GM18870 (cell line): ENCODE data around the gene PDE9A.
"Not testable (repeated sequence)": the region's sequence is repeated elsewhere in the genome, so short reads cannot be mapped to it uniquely, and the experiment has no call there.

Experiments used
- ATAC-seq: cut with Tn5 transposase; IDR thresholded peaks from one replicate; pipeline ENCODE4 v1.9.1; 2021; ENCODE audit warnings: moderate library complexity; ENCODE audit not compliant: unreplicated experiment

Gene PDE9A

GRCh38 chr21:42704861-42705260, 51.4 kb downstream of the PDE9A start:
- ATAC-seq = no peak

- ATAC-seq = no peak
Observed at GRCh38 chr21:42705346-42705745, 51.9 kb downstream of the PDE9A start.

- no peak for ATAC-seq
Observed at GRCh38 chr21:42705746-42706374, 52.4 kb downstream of the PDE9A start.

GRCh38 chr21:42706765-42707164, 53.3 kb downstream of the PDE9A start:
- ATAC-seq = no peak

- no peak for ATAC-seq
Observed at GRCh38 chr21:42707207-42707830, 53.9 kb downstream of the PDE9A start.

- no peak for ATAC-seq
Observed at GRCh38 chr21:42708107-42708506, 54.7 kb downstream of the PDE9A start.

GRCh38 chr21:42708916-42709315, 55.5 kb downstream of the PDE9A start:
- not testable (repeated sequence) for ATAC-seq

- no peak for ATAC-seq
Observed at GRCh38 chr21:42711667-42712066, 58.2 kb downstream of the PDE9A start.

GRCh38 chr21:42715427-42715826, 62.0 kb downstream of the PDE9A start:
- ATAC-seq = not testable (repeated sequence)

- ATAC-seq = no peak
Observed at GRCh38 chr21:42716074-42716473, 62.7 kb downstream of the PDE9A start.

- ATAC-seq = not testable (repeated sequence)
Observed at GRCh38 chr21:42720484-42720883, 67.1 kb downstream of the PDE9A start.

- ATAC-seq = no peak
Observed at GRCh38 chr21:42721341-42721824, 68.0 kb downstream of the PDE9A start.

- ATAC-seq = no peak
Observed at GRCh38 chr21:42722153-42722552, 68.7 kb downstream of the PDE9A start.

GRCh38 chr21:42722808-42723473, 69.5 kb downstream of the PDE9A start:
- ATAC-seq = no peak

GRCh38 chr21:42724226-42724920, 71.0 kb downstream of the PDE9A start:
- no peak for ATAC-seq

GRCh38 chr21:42725416-42725930, 72.1 kb downstream of the PDE9A start:
- no peak for ATAC-seq

- no peak for ATAC-seq
Observed at GRCh38 chr21:42731264-42732032, 78.0 kb downstream of the PDE9A start.

GRCh38 chr21:42732033-42732410, 78.6 kb downstream of the PDE9A start:
- ATAC-seq = no peak

GRCh38 chr21:42733037-42733627, 79.7 kb downstream of the PDE9A start:
- ATAC-seq = no peak

- no peak for ATAC-seq
Observed at GRCh38 chr21:42733874-42734273, 80.5 kb downstream of the PDE9A start.
